Activated B cell treated with CpG ODN at 0.5 μM for 24 hours (primary cell): Measurements from ENCODE around the gene TBC1D1. TPM values are rescaled to one million over a fixed set of nuclear protein-coding genes. Genes with fewer than 3 reads are reported as not detected.
"Not testable (repeated sequence)": the region's sequence is repeated elsewhere in the genome, so short reads cannot be mapped to it uniquely, and the experiment has no call there.

ENCODE experiments used
- ATAC-seq: fragments of 200-7000 bp; cut with Tn5 transposase; one replicate; pipeline ENCODE4 v1.10.0; 2021; ENCODE audit warnings: low read depth, mild to moderate bottlenecking, moderate library complexity
- CTCF ChIA-PET: fragments of 350-600 bp; sonication (Branson Sonifier 250); formaldehyde crosslinking; loops from one replicate; lab custom pipeline; 2021; ENCODE audit warnings: antibody characterized with exemption; lab: Charles Lee
- POLR2A ChIA-PET: fragments of 350-600 bp; sonication (Branson Sonifier 250); formaldehyde crosslinking; loops from one replicate; lab custom pipeline; 2021; ENCODE audit warnings: antibody characterized with exemption; lab: Charles Lee
- DNase-seq: peaks from one replicate; pipeline ENCODE4 v3.0.0; 2022
- H3K27ac Mint-ChIP-seq: one replicate; pipeline ENCODE4 v1.8.0; 2020; ENCODE audit warnings: mixed read lengths
- H3K27me3 Mint-ChIP-seq: one replicate; pipeline ENCODE4 v1.8.0; 2021; ENCODE audit warnings: mixed read lengths
- H3K36me3 Mint-ChIP-seq: one replicate; pipeline ENCODE4 v1.8.0; 2021; ENCODE audit warnings: low read depth, mixed read lengths
- H3K4me1 Mint-ChIP-seq: one replicate; pipeline ENCODE4 v1.8.0; 2021; ENCODE audit warnings: mixed read lengths
- H3K4me3 Mint-ChIP-seq: one replicate; pipeline ENCODE4 v1.8.0; 2020; ENCODE audit warnings: mild to moderate bottlenecking, mixed read lengths
- H3K9me3 Mint-ChIP-seq: one replicate; pipeline ENCODE4 v1.8.0; 2020; ENCODE audit warnings: mixed read lengths
- CTCF ChIP-seq: fragments of 200-600 bp; IDR thresholded peaks from one replicate; pipeline ENCODE4 v1.8.0; 2022; ENCODE audit warnings: antibody characterized with exemption, mild to moderate bottlenecking
- intact Hi-C: fragments of 100-400 bp; cut with micrococcal nuclease; formaldehyde crosslinking; loops from one replicate; pipeline ENCODE4 v1.15.1; 2024
- total RNA-seq: library from RNA; stranded (reverse); gene quantifications from 2 replicates; pipeline ENCODE4 v1.2.3, GENCODE V29; 2022

The TBC1D1 gene
- total RNA-seq, 1 donor from 2014 or later, result 84.8 TPM

DNA sequence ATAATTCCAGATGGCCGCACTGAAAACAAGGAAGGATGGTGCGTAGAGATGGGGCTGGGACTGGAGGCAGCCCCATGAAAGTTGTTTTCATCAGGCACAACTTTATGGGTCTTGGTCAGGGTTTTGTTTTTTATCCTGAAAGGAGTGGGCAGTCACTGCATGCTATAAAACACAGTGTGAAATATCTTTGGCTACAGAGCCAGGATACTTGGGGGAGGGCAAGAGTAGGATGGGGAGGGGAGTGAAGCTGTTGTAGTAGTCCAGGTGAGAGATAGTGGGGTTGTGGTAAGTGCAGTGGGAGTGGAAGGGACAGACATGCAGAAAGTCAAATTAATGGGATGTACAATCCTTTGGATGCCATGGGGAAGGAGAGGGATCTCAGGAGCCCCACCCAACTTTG, 125.8 kb downstream of the TBC1D1 start:
- ChIA-PET POLR2A (no interaction called here), CTCF (no interaction called here)
- Mint-ChIP-seq H3K9me3 (no peaks in the 10 kb centered on the region), H3K4me1 (peaks cover 2% of the 10 kb centered on the region), H3K36me3 (peaks cover 60% of the 10 kb centered on the region), H3K27me3 (no peaks in the 10 kb centered on the region), H3K4me3 (no peak overlapping the region), H3K27ac (no peak overlapping the region)
- no peak for TF ChIP-seq CTCF
- intact Hi-C loops, result no loop called here
- no peak for DNase-seq
- no peak for ATAC-seq

GRCh38 chr4:38017609-38018008, 126.7 kb downstream of the TBC1D1 start:
- H3K27ac Mint-ChIP-seq, result no peak overlapping the region
- H3K27me3 Mint-ChIP-seq, result no peaks in the 10 kb centered on the region
- no peak for TF ChIP-seq CTCF
- H3K36me3 Mint-ChIP-seq, result peaks cover 69% of the 10 kb centered on the region
- H3K4me1 Mint-ChIP-seq, result peaks cover 8% of the 10 kb centered on the region
- ChIA-PET CTCF (no interaction called here), POLR2A (no interaction called here)
- DNase-seq (no peak), ATAC-seq (no peak)
- H3K9me3 Mint-ChIP-seq, result no peaks in the 10 kb centered on the region
- intact Hi-C loops, result no loop called here
- no peak overlapping the region for H3K4me3 Mint-ChIP-seq

DNA sequence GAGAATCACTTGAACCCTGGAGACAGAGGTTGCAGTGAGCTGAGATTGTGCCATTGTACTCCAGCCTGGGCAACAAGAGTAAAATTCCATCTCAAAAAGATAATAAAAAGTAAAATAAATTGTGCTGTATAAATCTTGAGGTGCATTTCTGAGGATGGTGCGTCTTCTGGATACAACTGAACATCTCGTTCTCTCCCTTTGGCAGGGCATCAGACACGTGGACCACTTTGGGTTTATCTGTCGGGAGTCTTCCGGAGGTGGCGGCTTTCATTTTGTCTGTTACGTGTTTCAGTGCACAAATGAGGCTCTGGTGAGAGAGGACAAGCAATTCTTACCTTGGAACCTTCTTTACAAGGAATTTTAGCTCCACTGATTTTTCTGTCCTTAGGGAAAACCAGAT, 129.5 kb downstream of the TBC1D1 start:
- Mint-ChIP-seq H3K27ac (no peak overlapping the region), H3K36me3 (peaks cover 82% of the 10 kb centered on the region), H3K27me3 (no peaks in the 10 kb centered on the region), H3K4me1 (peaks cover 14% of the 10 kb centered on the region), H3K4me3 (no peak overlapping the region), H3K9me3 (no peaks in the 10 kb centered on the region)
- ChIA-PET POLR2A (no interaction called here), CTCF (interaction anchor here (1.3 kb wide), 1 partner anchor 15 kb away, joined by 3 read pairs; no protein-coding TSS in a partner anchor)
- no peak for DNase-seq
- no peak for TF ChIP-seq CTCF
- intact Hi-C loops, result no loop called here
- ATAC-seq, result no peak

DNA sequence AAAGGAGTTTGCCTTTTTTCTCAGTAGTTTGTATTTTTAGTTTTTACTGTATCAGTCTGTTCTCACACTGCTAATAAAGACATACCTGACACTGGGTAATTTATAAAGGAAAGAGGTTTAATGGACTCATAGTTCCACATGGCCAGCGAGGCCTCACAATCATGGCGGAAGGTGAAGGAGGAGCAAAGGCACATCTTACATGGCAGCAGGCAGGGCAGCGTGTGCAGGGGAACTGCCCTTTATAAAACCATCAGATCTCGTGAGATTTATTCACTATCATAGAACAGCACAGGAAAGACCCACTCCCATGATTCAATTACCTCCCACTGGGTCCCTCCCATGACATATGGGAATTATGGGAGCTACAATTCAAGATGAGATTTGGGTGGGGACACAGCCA, 130.1 kb downstream of the TBC1D1 start:
- H3K9me3 Mint-ChIP-seq, H3K27me3 Mint-ChIP-seq, ATAC-seq, intact Hi-C loops, H3K27ac Mint-ChIP-seq, POLR2A ChIA-PET, DNase-seq, H3K4me3 Mint-ChIP-seq: not testable (repeated sequence)
- peaks cover 81% of the 10 kb centered on the region for H3K36me3 Mint-ChIP-seq
- CTCF ChIA-PET, result interaction anchor here (1.3 kb wide), 1 partner anchor 14 kb away, joined by 3 read pairs; no protein-coding TSS in a partner anchor
- peaks cover 14% of the 10 kb centered on the region for H3K4me1 Mint-ChIP-seq

GRCh38 chr4:38021751-38022150, 130.9 kb downstream of the TBC1D1 start:
- DNase-seq (no peak), ATAC-seq (no peak)
- intact Hi-C loops, result no loop called here
- H3K27me3 Mint-ChIP-seq, result no peaks in the 10 kb centered on the region
- H3K4me1 Mint-ChIP-seq, result peaks cover 14% of the 10 kb centered on the region
- H3K27ac Mint-ChIP-seq, result no peak overlapping the region
- ChIA-PET POLR2A (no interaction called here), CTCF (no interaction called here)
- H3K9me3 Mint-ChIP-seq, result no peaks in the 10 kb centered on the region
- no peak for TF ChIP-seq CTCF
- H3K36me3 Mint-ChIP-seq, result peaks cover 77% of the 10 kb centered on the region
- no peak overlapping the region for H3K4me3 Mint-ChIP-seq
